ENCODE measurements around the gene CTBP2.

The CTBP2 gene

GRCh38 chr10:124935946-124936345 lies 224.4 kb downstream of the CTBP2 start:
- no peak for DNase-seq (ENCODE audit: low spot score)

All from ecto neural progenitor cell (in vitro differentiated cells).